PFSK-1 (cell line): ENCODE results near the gene LTF.

Experiments
- FOXP2 ChIP-seq: optimal IDR thresholded peaks from 2 replicates; pipeline ENCODE3; 2011; ENCODE audit warnings: borderline replicate concordance, control low read depth, inconsistent platforms; ENCODE audit not compliant: insufficient read depth; ENCODE audit errors: extremely low read length, extremely low read depth
- POLR2AphosphoS5 ChIP-seq: IDR thresholded peaks from 2 replicates; pipeline ENCODE4 v1.6.1; 2012; ENCODE audit warnings: low read depth, mild to moderate bottlenecking, control low read depth, low read length, moderate library complexity
- REST ChIP-seq, 2 experiments: IDR thresholded peaks; 2 replicates each; pipeline versions ENCODE4 v1.6.1 to v1.8.0; 2011 to 2012; ENCODE audit warnings: low read depth in 2 of 2, low read length in 2 of 2, control low read depth in 1 of 2, inconsistent platforms in 1 of 2, mild to moderate bottlenecking in 1 of 2, moderate library complexity in 1 of 2; ENCODE audit not compliant: insufficient read depth in 1 of 2
- SIN3A ChIP-seq: IDR thresholded peaks from 2 replicates; pipeline ENCODE4 v1.6.1; 2012; ENCODE audit warnings: mild to moderate bottlenecking, low read length, moderate library complexity, borderline replicate concordance; ENCODE audit not compliant: insufficient read depth
- TAF1 ChIP-seq: IDR thresholded peaks from 2 replicates; pipeline ENCODE4 v1.6.1; 2012; ENCODE audit warnings: low read length, control low read depth, borderline replicate concordance; ENCODE audit not compliant: insufficient read depth

Gene LTF

GRCh38 chr3:46463868-46464241, 850 bp downstream of the LTF start:
- TF ChIP-seq SIN3A (no peak), POLR2AphosphoS5 (no peak), FOXP2 (no peak), TAF1 (no peak), REST (IDR thresholded peaks at IDR 0.05; ENCODE audit: insufficient read depth in 1 of 2, low read depth in 2 of 2, low read length in 2 of 2) (no peak)

GRCh38 chr3:46463120-46463867, 1.4 kb downstream of the LTF start:
- no peak for TF ChIP-seq POLR2AphosphoS5
- TF ChIP-seq TAF1: no peak
- no peak for TF ChIP-seq FOXP2
- no peak for TF ChIP-seq SIN3A
- TF ChIP-seq REST (IDR thresholded peaks at IDR 0.05; ENCODE audit: insufficient read depth in 1 of 2, low read depth in 2 of 2, low read length in 2 of 2): no peak

GRCh38 chr3:46462511-46462910, 2.2 kb downstream of the LTF start:
- TF ChIP-seq REST (IDR thresholded peaks at IDR 0.05; ENCODE audit: insufficient read depth in 1 of 2, low read depth in 2 of 2, low read length in 2 of 2) (no peak), FOXP2 (no peak), POLR2AphosphoS5 (no peak), SIN3A (no peak), TAF1 (no peak)

- TF ChIP-seq FOXP2 (no peak), REST (IDR thresholded peaks at IDR 0.05; ENCODE audit: insufficient read depth in 1 of 2, low read depth in 2 of 2, low read length in 2 of 2) (no peak), TAF1 (no peak), POLR2AphosphoS5 (no peak), SIN3A (no peak)
Measured at GRCh38 chr3:46462111-46462510, 2.6 kb downstream of the LTF start.
